ENCODE data around the gene MID2.

DNA sequence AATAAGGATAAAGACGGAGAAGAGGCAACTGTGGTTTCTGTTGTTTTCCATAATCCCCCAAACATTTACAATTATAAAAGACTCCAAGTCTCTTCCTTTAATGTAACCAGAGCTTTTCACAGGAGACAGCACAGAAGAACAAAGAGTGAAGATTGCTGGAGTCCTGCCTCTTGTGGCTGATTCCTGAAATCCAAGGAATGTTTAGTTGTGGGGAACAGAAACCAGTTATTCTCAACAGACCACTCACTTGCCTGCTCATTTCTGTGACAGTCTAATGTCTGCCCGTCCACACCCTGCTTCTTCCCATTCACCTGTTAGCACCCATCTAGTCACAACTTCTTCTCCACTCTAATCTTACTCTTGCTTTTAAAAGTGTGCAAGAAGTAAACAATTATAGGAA, 144.4 kb downstream of the MID2 start:
- no peak for TF ChIP-seq POLR2A (IDR thresholded peaks at IDR 0.05)
- TF ChIP-seq, protein P1, sequence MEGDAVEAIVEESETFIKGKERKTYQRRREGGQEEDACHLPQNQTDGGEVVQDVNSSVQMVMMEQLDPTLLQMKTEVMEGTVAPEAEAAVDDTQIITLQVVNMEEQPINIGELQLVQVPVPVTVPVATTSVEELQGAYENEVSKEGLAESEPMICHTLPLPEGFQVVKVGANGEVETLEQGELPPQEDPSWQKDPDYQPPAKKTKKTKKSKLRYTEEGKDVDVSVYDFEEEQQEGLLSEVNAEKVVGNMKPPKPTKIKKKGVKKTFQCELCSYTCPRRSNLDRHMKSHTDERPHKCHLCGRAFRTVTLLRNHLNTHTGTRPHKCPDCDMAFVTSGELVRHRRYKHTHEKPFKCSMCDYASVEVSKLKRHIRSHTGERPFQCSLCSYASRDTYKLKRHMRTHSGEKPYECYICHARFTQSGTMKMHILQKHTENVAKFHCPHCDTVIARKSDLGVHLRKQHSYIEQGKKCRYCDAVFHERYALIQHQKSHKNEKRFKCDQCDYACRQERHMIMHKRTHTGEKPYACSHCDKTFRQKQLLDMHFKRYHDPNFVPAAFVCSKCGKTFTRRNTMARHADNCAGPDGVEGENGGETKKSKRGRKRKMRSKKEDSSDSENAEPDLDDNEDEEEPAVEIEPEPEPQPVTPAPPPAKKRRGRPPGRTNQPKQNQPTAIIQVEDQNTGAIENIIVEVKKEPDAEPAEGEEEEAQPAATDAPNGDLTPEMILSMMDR (IDR thresholded peaks at IDR 0.05) = no peak

Data from testis (tissue), 2 donors.